H1 (cell line): Measurements from ENCODE around the gene FCGR3B. TPM values are rescaled to one million over a fixed set of nuclear protein-coding genes. Genes with fewer than 3 reads are reported as not detected.
"Not testable (repeated sequence)": the region's sequence is repeated elsewhere in the genome, so short reads cannot be mapped to it uniquely, and the experiment has no call there.

Source experiments
- CTCF ChIA-PET: fragments of 300-600 bp; sonication (Branson Sonifier 250); formaldehyde crosslinking; loops from one replicate; lab custom pipeline; 2021; ENCODE audit not compliant: partially characterized antibody; lab: Charles Lee
- POLR2A ChIA-PET: fragments of 300-600 bp; sonication (Branson Sonifier 250); formaldehyde crosslinking; loops from one replicate; lab custom pipeline; 2021; ENCODE audit warnings: inconsistent platforms; ENCODE audit not compliant: partially characterized antibody; lab: Charles Lee
- DNase-seq, 2 experiments: peaks; one replicate each; pipeline versions ENCODE4 v3.0.0 to v3.0.0-alpha.2; 2010 to 2022; ENCODE audit warnings: low spot score in 2 of 2, low read depth in 1 of 2, mixed read lengths in 1 of 2
- FAIRE-seq: peaks from 2 replicates; lab custom pipeline; 2011; peaks lifted over from hg19 to GRCh38; lab: Jason Lieb, UNC
- H2AFZ ChIP-seq: 2 replicates; pipeline ENCODE4 v1.8.1; 2012; ENCODE audit warnings: low read length, inconsistent platforms
- H2AK5ac ChIP-seq: 2 replicates; pipeline ENCODE4 v1.6.1; 2013; ENCODE audit warnings: low read depth, low read length
- H2BK120ac ChIP-seq: replicated peaks from 2 replicates; pipeline ENCODE3; 2013; ENCODE audit warnings: low read depth, low read length, inconsistent platforms
- H2BK12ac ChIP-seq: 2 replicates; pipeline ENCODE4 v1.6.1; 2013; ENCODE audit warnings: low read depth, low read length
- H2BK15ac ChIP-seq: 2 replicates; pipeline ENCODE4 v1.6.1; 2013; ENCODE audit warnings: low read length
- H2BK20ac ChIP-seq: 2 replicates; pipeline ENCODE4 v1.6.1; 2013; ENCODE audit warnings: low read length
- H2BK5ac ChIP-seq: 2 replicates; pipeline ENCODE4 v1.6.1; 2013; ENCODE audit warnings: low read depth, low read length
- H3K14ac ChIP-seq: 2 replicates; pipeline ENCODE4 v1.6.1; 2013; ENCODE audit warnings: inconsistent platforms; ENCODE audit not compliant: insufficient read length
- H3K18ac ChIP-seq: 2 replicates; pipeline ENCODE4 v1.6.1; 2013; ENCODE audit warnings: low read length; ENCODE audit errors: extremely low read depth
- H3K23ac ChIP-seq: 2 replicates; pipeline ENCODE4 v1.6.1; 2013; ENCODE audit warnings: inconsistent platforms; ENCODE audit not compliant: insufficient read length
- H3K23me2 ChIP-seq: 2 replicates; pipeline ENCODE4 v1.6.1; 2013; ENCODE audit warnings: low read depth, low read length
- H3K27ac ChIP-seq: 2 replicates; pipeline ENCODE4 v1.6.1; 2011; ENCODE audit warnings: low read depth, low read length, inconsistent platforms
- H3K27me3 ChIP-seq, 4 experiments: replicated peaks in 1 of 4; 1 replicate in 1 of 4; 2 replicates in 3 of 4; pipeline versions ENCODE4 v1.6.1 to v1.8.1; 2011 to 2013; ENCODE audit warnings: low read length in 3 of 4, mild to moderate bottlenecking in 3 of 4, inconsistent platforms in 2 of 4, mixed read lengths in 2 of 4, moderate library complexity in 1 of 4; ENCODE audit not compliant: control insufficient read depth in 3 of 4, insufficient read depth in 3 of 4; ENCODE audit errors: extremely low read depth in 1 of 4
- H3K36me3 ChIP-seq, 4 experiments: 2 replicates each; pipeline versions ENCODE4 v1.6.1 to v1.8.1; 2011 to 2013; ENCODE audit warnings: mild to moderate bottlenecking in 4 of 4, low read length in 3 of 4, moderate library complexity in 2 of 4, control low read depth in 1 of 4, inconsistent platforms in 1 of 4; ENCODE audit not compliant: insufficient read depth in 4 of 4, control insufficient read depth in 2 of 4
- H3K4ac ChIP-seq: replicated peaks from 2 replicates; pipeline ENCODE3; 2013; ENCODE audit warnings: low read length, low read depth, mixed read lengths, inconsistent platforms; ENCODE audit not compliant: insufficient read length
- H3K4me1 ChIP-seq, 4 experiments: replicated peaks in 1 of 4; 1 replicate in 1 of 4; 2 replicates in 3 of 4; pipeline versions ENCODE4 v1.6.1 to v1.8.1; 2011 to 2013; ENCODE audit warnings: low read length in 3 of 4, inconsistent platforms in 2 of 4, mixed read lengths in 1 of 4; ENCODE audit not compliant: insufficient read depth in 4 of 4, control insufficient read depth in 3 of 4
- H3K4me2 ChIP-seq, 2 experiments: 2 replicates each; pipeline versions ENCODE4 v1.6.1 to v1.8.1; 2011 to 2013; ENCODE audit warnings: low read depth in 2 of 2, low read length in 2 of 2, control low read depth in 1 of 2, inconsistent platforms in 1 of 2, mild to moderate bottlenecking in 1 of 2; ENCODE audit not compliant: insufficient read depth in 1 of 2
- H3K4me3 ChIP-seq, 4 experiments: fragments of 200-600, 300-600 bp in 1 of 4; sonication (generic), shearing (Covaris generic), sonication (Bioruptor Twin) in 1 of 4; 2 replicates each; pipeline versions ENCODE4 v1.5.1 to v1.8.1; 2011 to 2016; ENCODE audit warnings: low read length in 4 of 4, low read depth in 3 of 4, control low read depth in 2 of 4, inconsistent platforms in 2 of 4, mild to moderate bottlenecking in 2 of 4, mixed read lengths in 1 of 4, moderate library complexity in 1 of 4; ENCODE audit not compliant: insufficient read depth in 2 of 4; ENCODE audit errors: extremely low read depth in 1 of 4
- H3K56ac ChIP-seq: replicated peaks from 2 replicates; pipeline ENCODE3; 2013; ENCODE audit warnings: low read depth, mild to moderate bottlenecking, mixed read lengths, low read length, inconsistent platforms; ENCODE audit not compliant: insufficient read length
- H3K79me1 ChIP-seq: 2 replicates; pipeline ENCODE4 v1.6.1; 2013; ENCODE audit warnings: low read depth, low read length, control low read depth
- H3K79me2 ChIP-seq, 2 experiments: 2 replicates each; pipeline versions ENCODE4 v1.6.1 to v1.8.1; 2012 to 2013; ENCODE audit warnings: low read length in 2 of 2, mild to moderate bottlenecking in 2 of 2, inconsistent platforms in 1 of 2; ENCODE audit not compliant: insufficient read depth in 2 of 2, control insufficient read depth in 1 of 2
- H3K9ac ChIP-seq, 4 experiments: replicated peaks in 1 of 4; 1 replicate in 1 of 4; 2 replicates in 3 of 4; pipeline versions ENCODE4 v1.6.1 to v1.8.1; 2011 to 2013; ENCODE audit warnings: low read depth in 3 of 4, low read length in 3 of 4, control low read depth in 2 of 4, mild to moderate bottlenecking in 2 of 4, moderate library complexity in 2 of 4, inconsistent platforms in 1 of 4; ENCODE audit errors: extremely low read depth in 1 of 4
- H3K9me3 ChIP-seq, 2 experiments: 2 replicates each; pipeline versions ENCODE4 v1.6.1 to v1.8.1; 2012 to 2013; ENCODE audit warnings: mild to moderate bottlenecking in 2 of 2, moderate library complexity in 2 of 2, control low read depth in 1 of 2, inconsistent platforms in 1 of 2, low read depth in 1 of 2, low read length in 1 of 2, mixed read lengths in 1 of 2; ENCODE audit not compliant: insufficient read depth in 2 of 2
- H4K20me1 ChIP-seq, 2 experiments: replicated peaks in 1 of 2; 2 replicates each; pipeline versions ENCODE3 to v1.8.1; 2011 to 2013; ENCODE audit warnings: inconsistent platforms in 2 of 2, low read length in 2 of 2, mild to moderate bottlenecking in 1 of 2; ENCODE audit not compliant: insufficient read depth in 2 of 2, control insufficient read depth in 1 of 2
- H4K5ac ChIP-seq: 2 replicates; pipeline ENCODE4 v1.6.1; 2013; ENCODE audit warnings: low read length, low read depth, mixed read lengths, inconsistent platforms; ENCODE audit not compliant: insufficient read length
- H4K8ac ChIP-seq: 2 replicates; pipeline ENCODE4 v1.8.0; 2013; ENCODE audit warnings: mild to moderate bottlenecking, moderate library complexity, low read length, inconsistent platforms; ENCODE audit not compliant: insufficient read depth; ENCODE audit errors: extremely low read depth
- H4K91ac ChIP-seq: replicated peaks from 2 replicates; pipeline ENCODE3; 2013; ENCODE audit warnings: low read length, mixed read lengths, inconsistent platforms; ENCODE audit not compliant: insufficient read length
- polyA plus RNA-seq, 7 experiments: library from polyadenylated mRNA; depleted of rRNA in 3 of 7; stranded (reverse) in 5 of 7; unstranded in 2 of 7; fragments of >200 nt in 5 of 7; fragments of 200-250 nt in 2 of 7; gene quantifications; 1 replicate in 5 of 7; 2 replicates in 1 of 7; 4 replicates in 1 of 7; pipeline versions ENCODE4 v1.2.1 to v1.2.3, GENCODE V29; 2011 to 2013; ENCODE audit warnings: missing spikeins in 2 of 7, mixed read lengths in 2 of 7
- total RNA-seq: library from RNA; stranded (reverse); fragmentation: NEBNext Ultra II Directional; extraction: Animal tissue kit (Norgen Biotek cat#: 25700); gene quantifications from 2 replicates; pipeline ENCODE4 v1.2.1, GENCODE V29; 2021

The FCGR3B gene
- total and polyA plus RNA-seq, 2 of the 8 experiments (the other 6 are each of a cell fraction or from before 2014, with no cell fraction given), result not detected

- H3K9me3 ChIP-seq, H4K91ac ChIP-seq, H3K18ac ChIP-seq, H3K27ac ChIP-seq, H2BK20ac ChIP-seq, H3K23me2 ChIP-seq, H3K14ac ChIP-seq, H4K8ac ChIP-seq, H3K4me1 ChIP-seq, H2AK5ac ChIP-seq, H3K4me2 ChIP-seq, H3K27me3 ChIP-seq, H3K9ac ChIP-seq, H4K5ac ChIP-seq, FAIRE-seq, CTCF ChIA-PET, H2BK15ac ChIP-seq, H4K20me1 ChIP-seq, H2BK120ac ChIP-seq, H3K56ac ChIP-seq, H3K4ac ChIP-seq, H3K23ac ChIP-seq, H2BK12ac ChIP-seq, H2BK5ac ChIP-seq, H3K36me3 ChIP-seq, H3K4me3 ChIP-seq, DNase-seq, POLR2A ChIA-PET, H3K79me2 ChIP-seq, H3K79me1 ChIP-seq, H2AFZ ChIP-seq: not testable (repeated sequence)
These were observed 54.3 kb downstream of the FCGR3B start for GRCh38 chr1:161576676-161577075.

Other genes with a start within 250 kb of the FCGR3B start
- 0.55 and 0.71 TPM in 2 replicates for gene FCGR2A, start 125.7 kb downstream of the FCGR3B start, total RNA-seq
- gene FCGR2A, start 125.7 kb downstream of the FCGR3B start, polyA plus RNA-seq (2011; rRNA removed), result 0.28 and 0.86 TPM in 2 replicates
- gene HSPA6, start 106.6 kb downstream of the FCGR3B start, total RNA-seq, result 0.15 and 0.17 TPM in 2 replicates
- gene HSPA6, start 106.6 kb downstream of the FCGR3B start, polyA plus RNA-seq (2011; rRNA removed), result 0.05 and 0.06 TPM in 2 replicates
- not detected in 2 replicates for gene FCGR3A, start 81.4 kb downstream of the FCGR3B start, total RNA-seq
- not detected in 2 replicates for gene FCGR3A, start 81.4 kb downstream of the FCGR3B start, polyA plus RNA-seq (2011; rRNA removed)
- not detected in 2 replicates for gene FCGR2B, start 32.0 kb upstream of the FCGR3B start, total RNA-seq
- 0.05 and 0.11 TPM in 2 replicates for gene FCGR2B, start 32.0 kb upstream of the FCGR3B start, polyA plus RNA-seq (2011; rRNA removed)
- not detected in 2 replicates for gene FCRLA, start 76.1 kb upstream of the FCGR3B start, total RNA-seq
- gene FCRLA, start 76.1 kb upstream of the FCGR3B start, polyA plus RNA-seq (2011; rRNA removed), result not detected in 2 replicates
- 0.15 and 0.24 TPM in 2 replicates for gene FCRLB, start 90.4 kb upstream of the FCGR3B start, total RNA-seq
- gene FCRLB, start 90.4 kb upstream of the FCGR3B start, polyA plus RNA-seq (2011; rRNA removed), result 0.13 and 0.14 TPM in 2 replicates
- 24.4 and 27.6 TPM in 2 replicates for gene DUSP12, start 118.6 kb upstream of the FCGR3B start, total RNA-seq
- 32.7 and 33.9 TPM in 2 replicates for gene DUSP12, start 118.6 kb upstream of the FCGR3B start, polyA plus RNA-seq (2011; rRNA removed)
- 9.9 and 10.0 TPM in 2 replicates for gene ATF6, start 135.1 kb upstream of the FCGR3B start, total RNA-seq
- 3.0 and 4.6 TPM in 2 replicates for gene ATF6, start 135.1 kb upstream of the FCGR3B start, polyA plus RNA-seq (2011; rRNA removed)